Activated CD8-positive, alpha-beta memory T cell treated with anti-CD3 and anti-CD28 coated beads for 4 hours (primary cell): ENCODE measurements around the gene POP4.
A peak's percentile ranks its signal among the peaks of the same experiment; 100 is the strongest.

Experiments
- DNase-seq, 2 donors: peaks; one replicate each; pipeline ENCODE4 v3.0.0-alpha.2; 2020; ENCODE audit warnings: low read depth in 2 of 2

The POP4 gene

GRCh38 chr19:29576761-29577648 is 29.1 kb upstream of the POP4 start:
- DNase-seq, result peak in 1 of 2 donors; percentile 5

- no peak for DNase-seq
Measured at GRCh38 chr19:29577649-29577963, 28.5 kb upstream of the POP4 start.

GRCh38 chr19:29578349-29578748 is 27.7 kb upstream of the POP4 start:
- no peak for DNase-seq

GRCh38 chr19:29579308-29579910 is 26.7 kb upstream of the POP4 start:
- no peak for DNase-seq

GRCh38 chr19:29581398-29581797 is 24.7 kb upstream of the POP4 start:
- no peak for DNase-seq

- no peak for DNase-seq
Measured at GRCh38 chr19:29583196-29583999, 22.7 kb upstream of the POP4 start.

- no peak for DNase-seq
Measured at GRCh38 chr19:29586401-29586800, 19.7 kb upstream of the POP4 start.

GRCh38 chr19:29587059-29587458 is 19.0 kb upstream of the POP4 start:
- no peak for DNase-seq

- DNase-seq, result peak; percentile 37 to 50
Measured at GRCh38 chr19:29587518-29587986, 18.5 kb upstream of the POP4 start.

GRCh38 chr19:29588095-29588494 is 18.0 kb upstream of the POP4 start:
- no peak for DNase-seq

- no peak for DNase-seq
Measured at GRCh38 chr19:29590278-29590677, 15.8 kb upstream of the POP4 start.

GRCh38 chr19:29591670-29592069 is 14.4 kb upstream of the POP4 start:
- DNase-seq, result no peak

GRCh38 chr19:29593869-29594268 is 12.2 kb upstream of the POP4 start:
- DNase-seq, result no peak

GRCh38 chr19:29596080-29596727 is 9.9 kb upstream of the POP4 start:
- no peak for DNase-seq

GRCh38 chr19:29596885-29597525 is 9.1 kb upstream of the POP4 start:
- DNase-seq, result no peak

- no peak for DNase-seq
Measured at GRCh38 chr19:29598036-29598435, 8.0 kb upstream of the POP4 start.

- no peak for DNase-seq
Measured at GRCh38 chr19:29598496-29598895, 7.6 kb upstream of the POP4 start.

- DNase-seq, result no peak
Measured at GRCh38 chr19:29603308-29603707, 2.8 kb upstream of the POP4 start.

- no peak for DNase-seq
Measured at GRCh38 chr19:29606420-29606747, 301 bp downstream of the POP4 start.

GRCh38 chr19:29609636-29610035 is 3.6 kb downstream of the POP4 start:
- DNase-seq, result no peak

- DNase-seq, result no peak
Measured at GRCh38 chr19:29610213-29610573, 4.1 kb downstream of the POP4 start.
